ENCODE data around the gene FAHD2B.
"Not testable (repeated sequence)": the region's sequence is repeated elsewhere in the genome, so short reads cannot be mapped to it uniquely, and the experiment has no call there.

DNA sequence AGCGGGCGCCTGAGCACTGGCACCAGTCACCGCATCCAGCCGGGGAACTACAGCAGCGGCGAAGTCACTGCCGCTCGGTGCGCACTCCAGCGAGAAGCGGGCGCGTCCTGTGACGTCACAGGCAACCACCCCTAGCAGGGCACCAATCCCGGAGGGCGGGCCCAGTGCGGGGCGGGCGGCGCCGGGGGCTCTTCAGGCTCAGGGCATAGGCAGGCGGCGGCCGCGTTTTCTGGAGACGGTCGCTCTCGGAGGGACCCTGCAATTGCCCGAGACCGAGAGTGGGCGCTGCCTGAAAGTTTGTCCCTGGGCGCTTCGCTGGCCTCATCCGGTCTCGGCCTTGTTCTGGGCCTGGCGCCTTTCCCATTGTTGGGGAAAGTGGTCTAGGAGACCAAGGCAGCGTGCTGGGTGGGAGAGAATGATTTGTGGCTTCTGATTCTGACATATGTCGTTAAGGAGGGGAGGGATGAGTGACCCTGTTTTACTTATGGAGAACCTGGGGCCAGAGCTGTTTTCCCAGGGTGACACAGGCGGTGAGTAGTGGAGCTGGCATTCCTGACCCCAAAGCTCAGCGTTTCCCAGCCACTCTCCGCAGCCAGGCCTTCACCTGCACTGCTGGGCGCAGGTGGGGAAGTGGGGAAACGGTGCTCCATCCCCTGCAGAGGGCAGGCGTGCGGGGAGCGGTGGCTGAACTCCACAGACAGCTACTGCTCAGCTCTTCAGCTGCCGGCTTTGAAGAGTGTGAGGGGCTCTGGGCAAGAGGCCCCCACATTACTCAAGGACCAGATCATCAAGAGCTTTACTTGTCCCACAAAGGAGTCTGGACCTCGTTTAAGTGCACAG is at the start of gene FAHD2B:
- not testable (repeated sequence) for TF ChIP-seq TEAD4 (IDR thresholded peaks at IDR 0.05; ENCODE audit: borderline replicate concordance, insufficient read depth); RCOR1 (IDR thresholded peaks at IDR 0.05; ENCODE audit: low read length); GATA2 (CRISPR knock-in tag; IDR thresholded peaks at IDR 0.05); ELF1 (IDR thresholded peaks at IDR 0.05)
- TF ChIP-seq, protein P1, sequence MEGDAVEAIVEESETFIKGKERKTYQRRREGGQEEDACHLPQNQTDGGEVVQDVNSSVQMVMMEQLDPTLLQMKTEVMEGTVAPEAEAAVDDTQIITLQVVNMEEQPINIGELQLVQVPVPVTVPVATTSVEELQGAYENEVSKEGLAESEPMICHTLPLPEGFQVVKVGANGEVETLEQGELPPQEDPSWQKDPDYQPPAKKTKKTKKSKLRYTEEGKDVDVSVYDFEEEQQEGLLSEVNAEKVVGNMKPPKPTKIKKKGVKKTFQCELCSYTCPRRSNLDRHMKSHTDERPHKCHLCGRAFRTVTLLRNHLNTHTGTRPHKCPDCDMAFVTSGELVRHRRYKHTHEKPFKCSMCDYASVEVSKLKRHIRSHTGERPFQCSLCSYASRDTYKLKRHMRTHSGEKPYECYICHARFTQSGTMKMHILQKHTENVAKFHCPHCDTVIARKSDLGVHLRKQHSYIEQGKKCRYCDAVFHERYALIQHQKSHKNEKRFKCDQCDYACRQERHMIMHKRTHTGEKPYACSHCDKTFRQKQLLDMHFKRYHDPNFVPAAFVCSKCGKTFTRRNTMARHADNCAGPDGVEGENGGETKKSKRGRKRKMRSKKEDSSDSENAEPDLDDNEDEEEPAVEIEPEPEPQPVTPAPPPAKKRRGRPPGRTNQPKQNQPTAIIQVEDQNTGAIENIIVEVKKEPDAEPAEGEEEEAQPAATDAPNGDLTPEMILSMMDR (IDR thresholded peaks at IDR 0.05), result not testable (repeated sequence)
